OCI-LY1 (cell line): ENCODE measurements around the gene EXOC6B.

Source experiments
- EZH2 ChIP-seq: fragments of 200-600 bp; sonication (generic), shearing (Covaris generic); IDR thresholded peaks from 2 replicates; pipeline ENCODE4 v1.8.0; 2017; ENCODE audit warnings: borderline replicate concordance, mixed run types, mild to moderate bottlenecking, antibody characterized with exemption, low read length, moderate library complexity, mixed read lengths
- TF ChIP-seq, protein P1 (sequence below): fragments of 200-600 bp; sonication (generic), shearing (Covaris generic); IDR thresholded peaks from 2 replicates; pipeline ENCODE4 v1.5.1; 2017; ENCODE audit warnings: mild to moderate bottlenecking, antibody characterized with exemption, low read length, moderate library complexity, mixed read lengths

DNA sequence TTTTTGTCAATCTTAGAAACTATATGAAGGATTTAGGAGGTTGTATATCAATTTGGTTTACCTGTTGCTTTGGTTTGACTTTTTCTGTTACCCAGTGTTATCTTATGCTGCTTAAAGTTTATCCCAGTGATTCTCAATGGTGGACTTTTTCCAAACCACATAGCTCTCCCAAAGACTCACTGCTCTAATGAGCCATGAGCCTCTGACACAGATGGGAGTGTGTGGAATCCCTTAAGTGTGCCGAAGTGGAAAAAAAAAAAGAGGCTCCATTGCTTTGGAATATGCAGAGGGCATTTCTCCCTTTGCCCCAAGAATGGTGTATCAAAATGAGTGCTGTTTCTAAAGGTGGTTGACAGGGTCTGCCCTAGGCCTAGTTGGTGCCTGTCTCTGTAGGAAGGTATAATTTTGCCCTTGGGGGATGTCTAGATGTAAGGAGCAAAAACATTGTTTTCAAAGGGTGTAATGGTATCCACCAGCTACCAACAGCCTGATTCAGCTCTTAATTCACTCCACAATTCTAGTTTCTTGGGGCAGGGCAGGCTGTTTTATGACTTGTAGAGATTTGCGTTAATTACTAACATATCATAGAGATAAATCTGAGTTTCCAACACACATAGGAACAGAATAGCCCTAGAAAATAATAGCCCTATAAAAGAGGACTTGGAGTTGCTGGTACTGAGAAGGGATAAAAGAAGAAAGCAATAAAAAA is 613.9 kb downstream of the EXOC6B start:
- TF ChIP-seq, protein P1, sequence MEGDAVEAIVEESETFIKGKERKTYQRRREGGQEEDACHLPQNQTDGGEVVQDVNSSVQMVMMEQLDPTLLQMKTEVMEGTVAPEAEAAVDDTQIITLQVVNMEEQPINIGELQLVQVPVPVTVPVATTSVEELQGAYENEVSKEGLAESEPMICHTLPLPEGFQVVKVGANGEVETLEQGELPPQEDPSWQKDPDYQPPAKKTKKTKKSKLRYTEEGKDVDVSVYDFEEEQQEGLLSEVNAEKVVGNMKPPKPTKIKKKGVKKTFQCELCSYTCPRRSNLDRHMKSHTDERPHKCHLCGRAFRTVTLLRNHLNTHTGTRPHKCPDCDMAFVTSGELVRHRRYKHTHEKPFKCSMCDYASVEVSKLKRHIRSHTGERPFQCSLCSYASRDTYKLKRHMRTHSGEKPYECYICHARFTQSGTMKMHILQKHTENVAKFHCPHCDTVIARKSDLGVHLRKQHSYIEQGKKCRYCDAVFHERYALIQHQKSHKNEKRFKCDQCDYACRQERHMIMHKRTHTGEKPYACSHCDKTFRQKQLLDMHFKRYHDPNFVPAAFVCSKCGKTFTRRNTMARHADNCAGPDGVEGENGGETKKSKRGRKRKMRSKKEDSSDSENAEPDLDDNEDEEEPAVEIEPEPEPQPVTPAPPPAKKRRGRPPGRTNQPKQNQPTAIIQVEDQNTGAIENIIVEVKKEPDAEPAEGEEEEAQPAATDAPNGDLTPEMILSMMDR: no peak
- no peak for TF ChIP-seq EZH2
